Astrocyte of the spinal cord (primary cell): ENCODE data around the gene MPI.

Experiments
- DNase-seq: peaks from one replicate; pipeline ENCODE4 v3.0.0; 2011; ENCODE audit warnings: low read depth, low spot score
- H3K4me3 ChIP-seq: 2 replicates; pipeline ENCODE4 v1.5.1; 2011; ENCODE audit warnings: low read depth, mild to moderate bottlenecking, low read length, moderate library complexity
- CTCF ChIP-seq: IDR thresholded peaks from 2 replicates; pipeline ENCODE4 v1.5.1; 2012; ENCODE audit warnings: low read depth, mild to moderate bottlenecking, low read length, inconsistent platforms
- in situ Hi-C: cut with HindIII; loops from 2 replicates; pipeline ENCODE4 v1.10.0; 2017; ENCODE audit warnings: low sequenced_read_pairs

The MPI gene

GRCh38 chr15:74843891-74844299, 45.9 kb upstream of the MPI start:
- in situ Hi-C loops, result no loop called here
- no peak for TF ChIP-seq CTCF
- DNase-seq, result no peak
- no peak overlapping the region for H3K4me3 ChIP-seq

- in situ Hi-C loops, result no loop called here
- no peak for DNase-seq
- TF ChIP-seq CTCF, result no peak
- H3K4me3 ChIP-seq, result no peak overlapping the region
These were observed 45.3 kb upstream of the MPI start for GRCh38 chr15:74844319-74845207.

- no peak for TF ChIP-seq CTCF
- in situ Hi-C loops, result no loop called here
- DNase-seq, result no peak
- no peak overlapping the region for H3K4me3 ChIP-seq
These were observed 44.7 kb upstream of the MPI start for GRCh38 chr15:74845208-74845568.

- TF ChIP-seq CTCF, result no peak
- H3K4me3 ChIP-seq, result no peak overlapping the region
- in situ Hi-C loops, result no loop called here
- DNase-seq, result no peak
These were observed 44.3 kb upstream of the MPI start for GRCh38 chr15:74845581-74845980.

- no peak for TF ChIP-seq CTCF
- in situ Hi-C loops, result no loop called here
- H3K4me3 ChIP-seq, result no peak overlapping the region
- DNase-seq, result no peak
These were observed 42.4 kb upstream of the MPI start for GRCh38 chr15:74847432-74847831.

- no peak overlapping the region for H3K4me3 ChIP-seq
- TF ChIP-seq CTCF, result no peak
- in situ Hi-C loops, result no loop called here
- DNase-seq, result no peak
These were observed 39.4 kb upstream of the MPI start for GRCh38 chr15:74850393-74850792.
